GM19324 (cell line): ENCODE results near the gene PARVG.
"Not testable (repeated sequence)": the region's sequence is repeated elsewhere in the genome, so short reads cannot be mapped to it uniquely, and the experiment has no call there.

Source experiments
- ATAC-seq: cut with Tn5 transposase; IDR thresholded peaks from one replicate; pipeline ENCODE4 v1.9.1; 2021; ENCODE audit warnings: mild to moderate bottlenecking, moderate library complexity; ENCODE audit not compliant: unreplicated experiment, low FRiP score

PARVG gene

DNA sequence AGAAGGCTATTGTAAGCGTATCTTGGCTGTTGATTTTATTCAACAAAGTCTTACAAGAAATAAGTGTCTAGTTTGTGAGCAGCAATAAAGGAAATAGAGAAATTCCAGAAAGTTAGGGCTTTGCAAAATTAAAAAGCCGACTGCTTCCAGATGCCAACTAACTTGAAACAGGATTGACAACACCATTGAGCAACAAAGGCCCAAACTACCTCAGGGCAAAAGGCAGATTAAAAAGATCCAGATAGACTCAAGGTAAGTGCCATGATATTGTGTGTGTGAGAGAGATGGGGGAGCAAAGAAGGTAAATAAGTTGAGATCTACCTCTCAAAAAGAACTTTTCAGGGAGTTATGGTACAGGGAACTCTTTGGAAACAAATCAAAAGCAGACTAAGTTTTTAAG lies 49.1 kb downstream of the PARVG start:
- no peak for ATAC-seq

DNA sequence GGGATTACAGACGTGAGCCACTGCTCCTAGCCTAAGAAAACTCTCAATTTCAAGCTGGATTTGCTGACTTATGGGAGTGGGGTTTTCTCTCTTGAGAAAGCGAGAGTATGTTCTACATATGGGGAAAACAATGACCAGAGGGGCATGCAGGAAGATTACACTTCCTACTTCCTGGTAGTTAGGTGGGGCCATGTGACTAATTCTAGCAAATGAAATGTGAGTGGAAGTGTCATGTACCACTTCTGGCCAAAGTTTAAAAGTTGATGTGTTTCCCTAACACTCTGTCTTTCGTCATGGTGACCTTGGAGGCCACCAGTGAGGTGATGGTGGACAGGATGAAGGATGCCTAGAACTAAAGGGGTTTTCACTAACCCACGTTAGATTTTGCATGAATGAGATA lies 50.5 kb downstream of the PARVG start:
- no peak for ATAC-seq

DNA sequence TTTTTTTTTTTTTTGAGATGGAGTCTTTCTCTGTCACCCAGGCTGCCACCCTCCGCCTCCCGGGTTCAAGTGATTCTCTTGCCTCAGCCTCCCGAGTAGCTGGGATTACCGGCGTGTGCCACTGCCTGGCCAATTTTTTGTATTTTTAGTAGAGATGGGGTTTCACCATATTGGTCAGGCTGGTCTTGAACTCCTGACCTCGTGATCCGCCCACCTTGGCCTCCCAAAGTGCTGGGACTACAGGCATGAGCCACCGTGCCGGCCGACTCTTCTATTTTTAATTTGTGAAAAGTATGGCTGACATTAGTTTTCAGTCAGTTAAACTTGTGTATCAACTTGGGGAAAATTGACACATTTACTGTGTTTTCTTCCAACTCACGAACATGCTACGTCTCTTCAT lies 53.6 kb downstream of the PARVG start:
- not testable (repeated sequence) for ATAC-seq

DNA sequence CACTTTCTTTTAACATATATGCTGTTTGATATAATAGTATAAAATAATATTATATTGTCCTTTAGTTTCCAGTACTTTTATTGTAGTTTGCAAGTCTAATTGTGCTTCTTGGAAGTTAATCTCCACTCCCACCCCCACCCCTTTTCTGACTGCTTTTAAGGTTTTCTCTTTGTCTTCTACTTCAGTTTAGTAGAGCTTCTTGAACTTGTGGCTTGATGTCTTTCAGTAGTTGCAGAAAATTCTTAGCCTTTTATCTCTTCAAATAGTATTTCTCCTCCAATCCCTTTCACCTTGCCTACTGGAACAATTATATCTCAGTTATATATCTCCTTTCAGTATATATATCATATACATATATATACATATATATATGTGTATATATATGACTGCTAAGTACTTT lies 56.6 kb downstream of the PARVG start:
- ATAC-seq: no peak

DNA sequence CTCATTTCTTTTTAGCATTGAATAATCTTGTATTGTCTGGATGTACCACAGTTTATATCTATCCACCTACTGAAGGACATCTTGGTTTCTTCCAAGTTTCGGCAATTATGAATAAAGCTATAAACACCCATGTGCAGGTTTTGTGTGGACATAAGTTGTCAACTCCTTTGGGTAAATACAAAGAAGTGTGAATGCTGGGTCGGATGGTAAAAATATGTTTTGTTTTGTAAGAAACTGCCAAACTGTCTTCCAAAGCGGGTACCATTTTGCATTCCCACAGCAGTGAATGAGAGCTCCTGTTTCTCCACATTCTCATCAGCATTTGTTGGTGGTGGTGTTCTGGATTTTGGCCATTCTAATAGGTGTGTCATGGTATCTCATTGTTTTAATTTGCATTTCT lies 60.4 kb downstream of the PARVG start:
- ATAC-seq: not testable (repeated sequence)

DNA sequence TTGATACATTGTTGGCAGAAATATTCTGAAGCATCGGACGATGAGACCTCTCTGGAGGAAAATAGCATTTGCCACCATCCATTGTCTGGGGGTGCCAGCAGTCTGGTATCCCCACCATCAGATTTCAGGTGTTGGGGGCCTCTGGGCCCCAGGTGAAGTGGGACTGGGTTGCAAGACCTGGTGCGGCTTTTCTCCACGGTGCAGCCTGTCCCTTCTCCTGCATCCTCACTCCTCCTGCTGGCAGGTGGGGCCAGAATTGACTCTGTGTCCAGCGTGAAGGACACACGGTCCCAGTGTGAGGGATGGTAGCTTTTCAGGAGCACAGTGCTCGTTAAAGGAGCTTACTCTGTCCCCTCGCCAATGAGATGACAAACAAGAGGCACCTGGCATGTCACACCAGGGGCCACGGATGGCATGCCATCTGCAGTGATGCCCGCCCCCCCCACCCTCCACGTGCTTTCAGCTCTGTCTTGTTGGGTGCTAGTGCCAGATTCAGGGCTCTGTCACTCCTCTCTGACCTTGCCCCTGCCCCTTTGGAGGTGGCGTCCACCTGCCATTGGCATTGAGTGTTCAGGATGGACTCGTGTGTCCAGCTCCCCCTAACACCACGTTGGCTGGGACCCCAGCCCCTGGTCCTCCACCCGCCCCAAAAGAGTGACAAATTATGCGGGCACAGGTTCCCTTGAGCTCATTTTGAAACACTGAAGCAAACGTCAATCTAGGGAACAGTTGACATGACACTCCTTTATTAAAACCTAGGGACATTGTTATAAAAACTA lies 62.4 kb downstream of the PARVG start:
- ATAC-seq: no peak

DNA sequence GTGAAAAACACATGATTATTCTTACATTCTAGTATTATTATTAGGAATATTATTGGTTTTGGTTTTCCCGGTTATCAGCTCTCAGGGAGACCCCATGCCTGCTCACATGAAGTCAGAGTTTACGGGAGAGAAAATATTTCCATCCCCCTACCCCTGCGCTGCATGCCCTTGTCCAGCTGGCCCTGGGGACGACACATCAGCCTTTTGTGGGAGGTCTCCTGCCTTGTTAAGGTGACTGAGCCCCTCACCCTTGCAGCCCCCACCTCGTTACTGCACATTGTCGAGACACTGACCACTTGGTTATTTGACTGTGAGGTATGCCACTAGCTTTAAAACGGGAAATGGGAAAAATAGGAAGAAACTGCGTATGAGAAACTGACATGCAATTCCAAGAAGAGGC lies 63.0 kb downstream of the PARVG start:
- ATAC-seq: no peak

DNA sequence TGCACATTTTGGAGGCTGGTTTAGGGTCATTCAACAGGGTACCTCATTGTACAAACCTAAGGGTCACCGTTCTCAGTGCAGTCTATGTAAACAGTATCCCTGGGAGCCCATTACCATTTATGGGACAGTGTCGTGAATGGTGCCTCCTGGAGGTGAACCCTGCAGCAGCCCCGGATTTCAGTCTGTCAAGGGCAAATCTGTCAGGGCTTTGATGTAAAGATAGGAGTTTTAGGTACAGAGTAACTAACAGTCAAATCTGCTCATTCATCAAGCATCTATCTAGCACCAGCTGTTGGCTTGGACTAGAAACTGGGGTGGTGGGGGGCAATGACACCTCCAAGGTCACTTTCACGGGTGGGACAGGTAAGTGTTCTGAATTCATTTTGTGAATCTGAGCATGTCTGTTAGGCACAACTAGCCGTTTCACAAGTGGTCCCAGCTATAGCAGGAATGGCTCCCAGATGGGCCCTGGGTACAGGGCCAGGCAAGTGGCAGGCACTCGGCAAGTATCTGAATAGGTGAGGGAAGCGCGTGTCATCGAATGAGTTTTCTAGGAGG lies 63.6 kb downstream of the PARVG start:
- ATAC-seq: no peak

DNA sequence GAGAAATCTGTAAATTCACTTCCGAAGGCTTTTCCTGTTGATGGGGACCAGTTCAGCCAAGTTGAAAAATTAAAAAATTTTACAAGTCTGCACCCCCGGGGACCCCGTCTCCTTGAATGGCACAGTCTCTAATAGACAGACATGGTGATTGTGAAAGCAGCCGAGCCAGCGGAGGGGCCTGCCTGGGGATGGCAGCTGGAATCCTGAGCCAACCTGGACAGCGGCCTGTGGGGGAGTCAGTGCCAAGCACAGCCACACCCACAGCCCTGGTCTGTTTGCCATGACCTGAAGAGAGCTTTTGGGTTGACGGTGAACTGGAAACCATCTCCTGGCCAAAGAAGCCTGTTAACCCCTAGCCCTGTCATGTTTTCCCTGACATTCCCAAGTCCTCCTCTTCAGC lies 64.7 kb downstream of the PARVG start:
- no peak for ATAC-seq

DNA sequence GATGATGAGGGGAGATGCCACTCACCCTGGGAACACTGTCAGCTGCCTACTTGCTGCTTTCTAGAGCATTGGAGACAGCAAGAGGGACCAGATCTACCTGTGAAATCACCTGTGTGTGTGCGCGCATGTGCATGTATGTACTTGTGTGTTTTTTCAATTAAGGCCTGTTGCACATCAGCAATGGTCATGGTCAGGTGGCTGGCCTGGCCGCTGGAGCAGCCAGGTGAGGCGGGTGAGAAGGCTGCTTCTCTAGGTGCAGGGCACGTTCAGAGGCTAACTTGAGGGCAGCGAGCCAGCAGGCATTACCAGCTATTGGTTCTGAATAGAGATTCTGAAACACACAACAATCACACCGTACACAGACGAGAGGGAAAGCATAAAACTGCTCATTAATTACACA lies 65.1 kb downstream of the PARVG start:
- no peak for ATAC-seq

DNA sequence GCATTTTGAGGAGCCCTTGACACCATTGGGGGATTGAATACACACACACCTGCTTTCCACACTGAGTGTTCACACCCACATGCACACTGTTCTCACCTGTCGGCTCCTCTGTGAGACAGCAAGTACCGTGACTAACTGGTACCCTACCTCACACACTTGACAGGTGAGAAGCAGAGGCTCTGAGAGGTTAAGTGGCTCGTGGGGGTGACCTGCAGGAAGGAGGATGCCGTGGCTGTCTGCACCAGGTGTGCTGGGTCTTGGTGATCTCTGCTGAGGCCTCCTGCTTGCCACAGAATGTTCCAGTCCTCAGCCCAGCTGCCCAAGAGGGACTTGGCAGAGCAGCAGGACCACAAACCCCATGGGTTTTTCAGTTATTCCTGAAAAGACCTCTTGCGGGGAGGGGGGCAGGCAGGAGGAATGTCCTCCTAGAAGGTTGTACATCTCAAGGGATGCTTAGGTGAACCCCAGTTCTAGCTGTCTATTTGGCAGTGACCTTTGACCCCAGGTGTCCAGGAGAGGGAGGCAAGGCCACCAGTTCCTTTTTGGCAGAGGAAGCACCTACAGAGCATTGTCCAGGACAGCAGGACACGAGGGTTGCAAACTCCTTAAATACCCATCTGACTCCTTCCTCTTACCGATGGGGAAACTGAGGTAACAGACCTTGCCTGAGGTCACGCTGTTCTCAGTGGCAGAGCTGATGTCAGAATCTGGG lies 66.0 kb downstream of the PARVG start:
- ATAC-seq: no peak

DNA sequence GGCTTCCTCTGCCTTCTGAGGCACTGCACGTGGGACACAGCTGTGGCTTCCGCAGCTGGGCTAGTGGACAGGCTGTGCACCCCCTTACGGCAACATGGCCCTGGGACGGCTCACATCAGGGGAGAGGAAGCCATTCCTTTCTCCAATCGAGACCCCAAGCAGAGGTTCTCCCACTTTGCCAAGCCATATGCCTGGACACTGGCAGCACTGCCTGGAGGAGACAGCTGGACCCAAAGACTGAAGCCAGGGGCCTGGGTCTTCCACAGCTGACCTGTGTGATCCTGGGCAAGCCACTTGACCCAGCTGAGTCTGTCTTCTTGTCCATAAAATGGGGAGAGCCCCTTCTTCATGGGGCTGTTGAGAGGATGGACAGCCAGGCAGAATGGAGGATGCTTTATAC lies 66.6 kb downstream of the PARVG start:
- no peak for ATAC-seq

DNA sequence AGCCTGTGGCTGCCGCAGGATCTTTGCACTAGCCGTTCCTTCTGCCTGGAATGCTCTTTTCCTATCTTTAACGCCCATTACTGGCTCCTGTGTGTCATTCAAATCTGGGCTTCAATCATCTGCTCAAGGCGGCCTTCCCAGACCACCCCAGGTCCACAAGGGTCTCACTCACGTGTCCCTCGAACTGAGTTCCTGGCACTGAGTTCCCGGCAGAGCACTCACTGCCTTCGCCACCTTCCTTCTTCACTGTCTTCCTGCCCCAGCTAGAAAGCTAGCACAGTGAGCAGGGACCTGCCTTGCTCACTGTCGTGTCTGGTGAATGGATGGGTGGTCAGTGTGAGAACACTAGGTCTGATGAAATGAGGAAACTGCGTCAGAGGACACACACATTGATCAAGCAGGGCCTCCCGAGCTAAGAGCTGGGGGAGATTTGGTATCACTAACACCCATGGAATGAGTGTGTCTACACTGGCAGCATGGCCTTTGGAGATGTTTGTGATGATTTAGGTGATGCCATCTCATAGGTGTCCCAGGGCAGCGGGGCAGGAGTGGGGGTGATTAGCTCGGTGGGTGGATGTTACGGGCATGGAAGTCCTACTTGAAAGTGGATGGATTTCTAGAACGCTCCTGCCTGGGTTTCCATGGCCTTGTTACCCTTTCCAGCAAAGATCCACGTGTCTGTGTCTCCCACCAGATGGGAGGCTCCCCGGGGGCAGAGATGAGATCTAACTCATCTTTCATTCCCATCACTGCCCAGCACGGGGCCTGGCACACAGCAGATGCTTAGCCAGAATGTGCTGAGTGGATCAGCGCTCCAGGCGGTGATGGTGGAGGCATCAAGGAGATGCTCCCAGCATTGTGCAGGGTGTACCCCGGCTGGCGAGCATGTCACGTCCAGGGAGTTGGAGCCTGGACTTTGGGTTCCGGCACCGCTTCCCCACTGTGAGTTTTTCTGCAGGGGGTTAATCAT lies 67.5 kb downstream of the PARVG start:
- ATAC-seq: no peak

DNA sequence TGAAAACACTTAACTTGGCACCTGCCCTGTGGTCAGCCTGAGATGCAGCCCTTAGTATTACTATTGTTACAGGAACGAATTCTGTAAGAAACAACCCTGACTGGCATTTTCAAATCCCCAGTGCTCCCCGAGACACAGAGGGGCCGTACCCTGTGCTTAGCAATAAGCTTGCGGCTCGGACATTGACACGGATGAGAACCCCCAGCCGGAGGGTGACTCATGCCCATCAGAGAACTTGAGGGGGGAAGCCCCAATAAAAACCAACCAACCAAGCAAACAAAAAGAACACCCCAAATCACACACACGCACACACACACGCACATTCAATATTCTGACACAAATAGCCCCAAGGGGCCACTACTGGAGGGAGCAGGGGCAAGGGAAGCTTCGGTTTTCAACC lies 68.2 kb downstream of the PARVG start:
- no peak for ATAC-seq

DNA sequence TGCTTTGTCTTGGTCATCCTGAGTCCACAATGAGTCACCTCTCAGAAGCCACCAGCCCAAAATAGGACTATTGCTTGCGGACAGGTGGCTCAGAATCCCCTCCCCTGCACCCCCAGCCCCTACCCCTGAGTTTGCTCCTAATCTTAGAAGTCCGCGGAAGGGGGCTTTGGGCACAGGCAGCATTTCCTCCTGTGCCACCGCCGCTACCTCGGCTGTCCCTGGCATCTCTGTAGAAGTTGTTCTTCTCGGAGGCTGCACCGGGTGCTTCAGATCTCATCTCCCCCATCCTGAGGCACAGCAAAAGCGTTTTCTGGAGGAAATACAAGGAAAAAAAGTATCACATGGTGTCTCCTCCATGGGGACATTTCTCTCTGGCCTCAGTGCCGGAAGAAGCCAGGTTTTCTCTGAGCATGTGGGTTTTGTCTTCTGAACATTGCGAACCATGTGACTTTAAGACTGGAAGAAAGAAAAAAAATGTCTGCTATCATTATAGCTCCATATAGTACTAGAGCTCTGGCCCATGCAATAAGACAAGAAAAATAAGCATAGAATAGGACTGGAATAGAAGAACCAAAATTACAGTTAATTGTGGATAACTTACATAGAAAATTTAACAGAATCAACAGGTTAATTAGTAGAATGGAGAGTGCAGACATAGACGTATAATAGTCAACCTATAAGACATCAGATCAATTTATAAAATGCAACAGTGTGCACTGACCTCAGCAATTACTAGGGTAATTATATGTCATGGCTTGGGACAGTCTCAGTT lies 68.8 kb downstream of the PARVG start:
- ATAC-seq: no peak

DNA sequence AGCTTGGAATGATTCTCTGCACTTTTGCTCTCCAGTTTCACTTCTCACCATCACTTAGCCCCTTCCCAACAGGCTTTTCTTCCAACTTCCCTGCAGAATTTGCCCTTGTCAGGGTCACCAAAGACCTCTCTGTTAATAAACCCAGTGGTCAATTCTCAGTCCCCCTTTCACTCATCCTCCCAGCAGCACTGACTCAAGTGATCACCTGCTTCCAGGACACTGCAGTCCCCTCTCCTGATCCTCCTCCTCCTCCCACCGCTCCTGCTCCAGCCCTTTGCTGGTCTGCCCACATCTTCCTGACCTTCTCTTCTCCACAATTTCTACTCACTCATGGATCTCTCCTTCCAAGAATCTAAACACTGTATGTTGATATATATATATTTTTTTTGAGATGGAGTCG lies 74.1 kb downstream of the PARVG start:
- ATAC-seq: no peak

DNA sequence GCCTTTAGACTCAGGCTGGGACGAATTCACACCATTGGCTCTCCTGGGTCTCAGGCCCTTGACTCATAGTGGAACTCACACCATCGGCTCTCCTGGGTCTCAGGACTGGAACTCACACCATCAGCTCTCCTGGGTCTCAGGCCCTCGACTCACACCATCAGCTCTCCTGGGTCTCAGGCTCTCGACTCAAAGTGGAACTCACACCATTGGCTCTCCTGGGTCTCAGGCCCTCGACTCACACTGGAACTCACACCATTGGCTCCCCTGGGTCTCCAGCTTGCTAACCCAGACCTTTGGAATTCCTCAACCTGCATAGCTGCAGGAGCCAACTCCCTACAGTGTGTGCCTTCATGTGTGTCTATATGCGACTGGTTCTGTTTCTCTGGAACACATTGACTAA lies 75.4 kb downstream of the PARVG start:
- no peak for ATAC-seq

DNA sequence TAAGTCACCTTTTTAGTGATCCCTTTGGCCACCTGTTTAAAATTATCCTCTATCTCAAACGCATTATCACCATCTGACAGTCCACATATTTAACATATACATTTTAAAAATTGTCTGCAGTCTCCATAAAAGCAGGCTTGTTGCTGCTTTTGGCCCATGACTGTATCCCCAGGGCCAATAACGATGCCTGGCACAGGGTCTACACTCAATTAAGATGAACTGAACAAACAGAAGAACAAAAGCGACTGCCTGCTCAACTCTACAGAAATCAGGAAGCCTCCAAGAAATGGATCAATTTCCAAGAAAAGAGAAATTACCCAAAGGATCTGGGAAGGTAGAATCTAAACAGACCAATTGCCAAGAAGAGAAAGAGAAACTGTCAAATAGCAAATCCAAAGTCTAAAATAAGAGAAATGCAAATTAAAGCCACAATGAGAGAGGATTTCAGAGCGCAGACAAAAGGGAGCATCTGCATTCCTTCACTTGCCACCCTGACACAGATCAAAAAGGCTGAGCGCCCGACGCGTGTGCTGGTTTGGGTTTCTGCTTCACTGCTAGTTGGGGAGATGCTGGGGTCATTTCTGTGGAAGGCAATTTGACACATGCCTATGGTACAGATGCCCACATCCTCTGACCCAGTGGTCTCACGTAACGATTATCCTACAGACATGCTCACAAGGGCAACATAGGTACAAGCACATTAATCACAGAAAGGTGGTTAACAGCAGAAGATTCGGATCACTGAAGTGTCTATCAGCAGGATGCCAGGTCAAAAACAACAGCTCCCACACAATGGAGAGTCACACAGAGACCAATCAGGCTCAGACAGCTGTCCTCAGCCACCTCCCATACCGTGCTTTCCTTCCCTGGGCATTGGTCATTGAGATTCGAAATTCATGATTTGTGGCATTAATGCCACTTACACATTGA lies 76.1 kb downstream of the PARVG start:
- ATAC-seq: no peak
